GM21786 (cell line): ENCODE results near the gene ROR2.
"Not testable (repeated sequence)": the region's sequence is repeated elsewhere in the genome, so short reads cannot be mapped to it uniquely, and the experiment has no call there.

Source experiments
- ATAC-seq: cut with Tn5 transposase; IDR thresholded peaks from one replicate; pipeline ENCODE4 v1.9.1; 2021; ENCODE audit not compliant: unreplicated experiment

ROR2 gene

DNA sequence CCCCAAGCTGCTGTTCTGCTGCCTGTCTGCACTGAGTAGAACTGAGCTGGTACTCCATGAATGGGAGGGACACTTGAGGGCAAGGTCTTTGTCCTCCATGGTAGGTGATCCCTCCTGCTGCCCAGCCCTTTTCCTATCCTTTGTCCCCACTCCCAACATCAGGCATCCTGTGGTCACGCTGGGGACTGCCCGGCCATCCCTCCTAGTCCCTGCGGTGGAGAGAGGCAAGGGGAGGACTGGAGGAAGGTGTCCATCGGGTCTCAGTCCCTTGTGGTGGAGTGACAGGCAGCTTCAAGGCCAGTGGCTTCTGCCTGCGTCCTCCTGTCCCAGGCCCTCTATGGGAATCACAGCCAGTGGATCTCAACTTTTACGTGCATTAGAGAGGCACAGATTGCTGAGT is 25.9 kb downstream of the ROR2 start:
- no peak for ATAC-seq

DNA sequence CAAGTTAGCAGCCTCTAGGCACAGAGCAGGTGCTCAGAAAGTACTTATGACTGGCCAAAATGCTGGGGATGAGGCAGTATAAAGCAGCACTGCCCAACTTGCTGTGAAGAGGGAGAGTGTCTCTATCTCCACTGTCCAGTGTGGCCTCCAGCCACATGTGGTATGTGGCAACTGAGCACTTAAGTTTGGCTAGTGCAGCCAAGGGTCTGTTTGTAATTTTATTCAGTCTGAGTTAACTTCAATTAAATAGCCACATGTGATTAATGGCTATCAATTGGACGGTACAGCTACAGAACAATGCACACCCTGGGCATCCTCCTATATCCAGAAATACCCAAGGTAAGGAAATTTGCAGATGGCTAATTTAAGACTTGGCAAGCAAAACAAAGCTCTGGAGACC is 26.9 kb downstream of the ROR2 start:
- no peak for ATAC-seq

DNA sequence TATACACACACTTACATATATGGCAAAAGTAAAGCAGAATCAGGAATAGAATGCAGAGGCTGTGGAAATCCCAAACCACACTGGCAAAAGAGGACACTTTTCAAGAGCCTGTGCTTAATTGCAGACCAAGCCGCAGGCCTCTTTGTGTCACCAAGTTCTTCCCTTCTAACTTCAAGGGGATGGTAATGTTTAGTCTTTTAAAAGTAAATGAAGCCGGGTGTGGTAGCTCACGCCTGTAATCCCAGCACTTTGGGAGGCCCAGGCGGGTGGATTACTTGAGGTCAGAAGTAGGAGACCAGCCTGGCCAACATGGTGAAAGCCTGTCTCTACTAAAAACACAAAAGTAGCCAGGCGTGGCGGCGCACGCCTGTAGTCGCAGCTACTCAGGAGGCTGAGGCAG is 28.7 kb downstream of the ROR2 start:
- no peak for ATAC-seq

DNA sequence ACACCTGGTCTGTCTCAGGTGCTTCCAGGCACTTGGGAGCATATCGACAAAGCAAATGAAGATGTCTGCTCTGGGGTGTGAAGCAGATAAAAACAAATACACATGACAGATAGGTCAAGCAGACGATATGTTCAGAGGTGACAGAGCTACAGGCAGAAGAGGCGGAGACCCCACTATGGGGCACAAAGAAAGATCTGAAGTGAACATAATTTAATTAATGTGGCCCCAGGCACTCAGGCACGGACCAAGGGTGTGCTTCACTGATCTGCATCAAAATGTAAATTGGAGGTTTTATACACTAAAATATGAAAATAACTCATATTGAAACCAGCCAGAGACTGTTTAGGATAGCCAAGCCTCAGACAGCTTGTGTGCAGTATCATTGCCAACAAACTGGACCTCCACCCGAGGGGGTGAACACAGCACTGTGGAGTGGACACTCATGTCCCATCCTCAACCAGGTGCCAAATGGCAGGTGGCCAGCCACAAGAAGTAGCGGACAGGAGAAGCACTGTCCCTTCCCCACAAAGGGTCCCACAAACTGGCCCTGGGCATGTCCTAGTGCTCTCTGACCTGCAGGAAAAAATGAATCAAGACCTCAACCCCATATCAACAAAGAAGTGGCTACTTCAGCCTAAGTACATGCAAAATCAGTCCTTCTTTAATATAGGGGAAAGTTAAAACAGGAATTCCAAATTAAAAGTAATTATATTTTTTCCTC is 29.2 kb downstream of the ROR2 start:
- ATAC-seq = no peak

DNA sequence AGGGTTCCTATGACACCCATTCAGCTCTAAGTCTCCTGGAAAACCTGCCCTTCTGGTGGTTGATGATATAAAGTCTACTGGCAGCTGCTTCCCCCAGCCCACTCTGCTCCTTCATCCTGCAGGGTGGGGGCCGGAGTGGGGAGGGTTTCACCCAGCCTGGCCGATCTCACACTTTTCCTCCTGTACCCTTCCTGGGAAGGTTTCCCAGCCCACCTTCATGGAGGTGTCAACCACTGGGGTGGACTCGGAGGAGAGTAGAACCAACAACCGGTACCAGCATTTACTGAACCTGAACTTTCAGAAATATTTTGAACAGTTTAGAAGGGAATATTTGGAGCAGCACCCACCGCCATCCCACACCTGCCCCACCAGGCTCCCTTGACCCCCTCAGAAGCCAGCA is 30.4 kb downstream of the ROR2 start:
- ATAC-seq = no peak

DNA sequence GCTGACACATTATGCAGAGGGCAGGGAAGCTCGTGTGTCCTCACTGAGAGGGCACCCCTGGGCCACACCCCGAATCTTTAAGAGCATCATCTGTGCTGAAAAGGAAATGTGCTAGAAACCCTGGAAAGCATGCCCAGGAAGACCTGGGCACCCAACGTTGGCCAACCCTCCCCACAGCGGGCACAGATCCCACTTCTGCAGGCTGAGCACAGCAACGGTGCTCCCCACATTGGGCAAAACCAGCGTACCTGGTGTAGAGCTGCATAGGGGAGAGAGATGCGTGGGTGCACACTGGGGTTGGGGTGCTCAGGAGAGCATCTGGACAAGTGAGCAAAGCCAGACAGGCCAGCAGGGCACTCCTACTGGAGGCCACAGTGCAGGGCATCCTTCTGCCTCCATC is 32.6 kb downstream of the ROR2 start:
- ATAC-seq = no peak

DNA sequence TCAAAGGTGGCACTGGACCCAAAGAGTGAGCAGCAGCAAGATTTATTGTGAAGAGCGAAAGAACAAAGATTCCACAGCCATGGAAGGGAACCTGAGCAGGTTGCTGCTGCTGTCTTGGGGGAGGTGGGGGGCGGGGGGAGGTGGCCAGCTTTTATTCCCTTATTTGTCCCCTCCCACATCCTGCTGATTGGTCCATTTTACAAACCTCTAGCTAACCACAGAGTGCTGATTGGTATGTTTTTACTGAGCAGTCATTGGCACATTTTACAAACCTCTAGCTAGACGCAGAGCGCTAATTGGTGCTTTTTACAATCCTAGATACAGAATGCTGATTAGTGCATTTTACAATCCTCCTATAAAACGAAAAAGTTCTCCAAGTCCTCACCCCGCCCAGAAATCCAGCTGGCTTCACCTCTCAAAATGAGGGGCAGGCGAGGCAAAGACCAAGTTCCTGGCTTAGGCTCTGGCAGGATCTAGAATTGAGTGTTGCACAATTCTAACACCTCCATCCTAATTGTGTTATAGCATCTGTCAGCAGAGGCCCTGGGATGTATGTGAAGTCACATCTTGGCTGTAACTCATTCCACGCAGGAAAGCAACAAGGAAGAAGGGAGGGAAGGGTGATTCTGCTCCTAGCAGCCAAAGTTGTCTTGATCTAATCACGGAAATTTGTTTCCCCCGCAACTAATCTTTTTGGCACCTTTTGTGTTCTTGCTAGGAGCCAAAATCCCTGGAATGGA is 34.3 kb downstream of the ROR2 start:
- no peak for ATAC-seq

DNA sequence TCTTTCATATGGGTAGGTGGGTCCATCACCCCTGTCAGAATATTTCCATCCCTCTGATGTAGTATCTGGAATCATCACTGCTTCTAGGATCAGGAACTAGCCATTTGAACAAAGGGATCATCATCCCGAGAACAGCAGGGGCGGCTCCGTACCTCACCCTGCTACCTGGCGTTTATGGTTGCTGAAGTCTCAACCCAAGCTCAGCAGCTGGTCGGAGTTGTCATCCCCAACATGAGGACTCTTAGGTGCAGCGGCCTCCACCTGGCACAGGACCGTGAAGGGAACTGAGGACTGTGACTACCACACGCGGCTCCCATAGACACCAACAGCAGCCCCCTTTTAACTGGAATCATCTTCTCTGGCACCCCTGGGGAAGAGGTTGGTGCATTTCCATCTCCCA is 35.1 kb downstream of the ROR2 start:
- no peak for ATAC-seq

DNA sequence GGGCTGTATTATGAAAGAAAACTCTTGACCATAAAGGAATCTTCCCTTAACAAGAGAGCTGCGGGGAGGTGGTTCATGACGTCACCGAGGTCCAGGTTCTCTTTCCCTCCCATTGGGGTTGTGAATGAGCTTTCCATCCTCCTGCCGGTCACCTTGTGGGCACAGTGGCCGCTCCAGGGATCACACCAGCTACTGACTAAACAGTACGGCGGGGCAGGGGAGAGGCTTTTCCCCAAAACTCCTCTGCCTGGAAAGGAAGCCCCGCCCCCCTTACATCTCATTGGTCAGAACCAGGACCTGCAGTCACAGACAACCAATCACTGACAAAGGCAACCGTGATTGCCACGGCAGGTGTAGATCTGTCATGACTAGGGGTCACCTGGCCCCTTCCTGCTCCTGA is 35.6 kb downstream of the ROR2 start:
- no peak for ATAC-seq

DNA sequence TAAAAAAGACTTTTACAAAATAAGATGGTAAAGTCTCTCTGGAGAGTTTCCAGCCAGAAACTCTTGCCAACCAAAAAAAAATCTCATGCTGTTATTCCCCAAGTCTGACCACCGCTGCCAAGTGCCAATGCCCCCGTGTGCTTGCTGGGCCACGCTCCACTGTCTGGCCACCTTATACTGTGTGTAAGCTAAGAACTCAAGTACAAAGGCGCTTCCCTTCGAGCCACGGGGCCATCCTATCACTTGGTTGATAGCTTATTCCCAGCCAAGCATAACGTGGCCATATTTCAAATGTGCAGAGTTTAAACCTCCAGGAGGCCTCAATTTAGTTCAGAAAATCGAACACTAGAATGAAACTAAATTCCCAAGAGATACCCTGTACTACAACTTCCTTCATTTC is 36.0 kb downstream of the ROR2 start:
- no peak for ATAC-seq

DNA sequence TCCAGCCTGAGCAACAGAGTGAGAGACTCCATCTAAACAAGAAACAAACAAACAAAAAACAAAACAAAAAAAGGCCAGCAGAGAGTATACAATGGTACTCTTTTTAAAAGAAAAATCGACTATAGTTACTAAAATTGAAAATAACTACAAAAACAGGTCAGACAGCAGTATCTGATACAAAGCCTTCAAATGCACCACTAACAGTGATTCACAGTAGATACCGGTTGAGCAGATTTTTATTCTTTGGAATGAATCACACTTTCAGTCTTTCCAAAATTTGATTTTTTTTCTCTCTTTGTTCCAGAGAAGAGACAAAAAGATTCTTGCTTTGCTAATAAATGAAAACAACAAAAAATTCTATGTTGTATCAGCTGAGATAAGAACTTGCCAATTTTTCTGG is 36.9 kb downstream of the ROR2 start:
- ATAC-seq = no peak

DNA sequence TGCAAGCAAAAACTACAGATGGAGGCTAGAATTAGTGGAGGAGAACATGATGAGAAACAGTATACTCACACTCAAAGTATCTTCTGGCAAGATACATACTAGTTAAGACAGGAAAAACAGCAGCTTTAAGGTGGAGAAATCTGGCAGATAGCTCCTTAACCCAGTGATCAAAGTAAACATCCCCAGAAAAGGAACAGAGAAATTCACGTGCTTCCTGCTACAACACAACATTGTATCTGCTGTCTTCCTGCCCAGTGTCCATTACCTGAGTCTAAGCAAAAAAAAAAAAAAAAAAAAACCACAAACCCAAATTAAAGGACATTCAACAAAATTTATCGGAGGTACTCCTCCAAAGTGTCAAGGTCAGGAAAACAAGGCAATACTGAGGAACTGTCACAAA is 38.4 kb downstream of the ROR2 start:
- no peak for ATAC-seq

DNA sequence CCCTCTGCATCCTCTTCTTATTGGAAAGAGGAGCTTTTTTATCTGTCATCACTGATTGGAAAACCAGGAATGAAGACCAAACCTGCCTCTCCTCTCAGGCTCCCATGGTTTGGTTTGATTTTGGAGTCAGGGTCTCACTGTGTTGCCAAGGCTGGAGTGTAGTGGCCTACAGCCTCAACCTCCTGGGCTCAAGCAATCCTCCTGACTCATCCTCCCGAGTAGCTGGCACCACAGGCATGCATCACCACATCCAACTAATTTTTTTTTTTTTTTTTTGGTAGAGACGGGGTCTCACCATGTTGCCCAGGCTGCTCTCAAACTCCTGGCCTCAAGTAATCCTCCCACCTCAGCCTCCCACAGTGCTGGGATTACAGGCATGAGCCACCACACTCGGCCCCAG is 40.8 kb downstream of the ROR2 start:
- not testable (repeated sequence) for ATAC-seq

DNA sequence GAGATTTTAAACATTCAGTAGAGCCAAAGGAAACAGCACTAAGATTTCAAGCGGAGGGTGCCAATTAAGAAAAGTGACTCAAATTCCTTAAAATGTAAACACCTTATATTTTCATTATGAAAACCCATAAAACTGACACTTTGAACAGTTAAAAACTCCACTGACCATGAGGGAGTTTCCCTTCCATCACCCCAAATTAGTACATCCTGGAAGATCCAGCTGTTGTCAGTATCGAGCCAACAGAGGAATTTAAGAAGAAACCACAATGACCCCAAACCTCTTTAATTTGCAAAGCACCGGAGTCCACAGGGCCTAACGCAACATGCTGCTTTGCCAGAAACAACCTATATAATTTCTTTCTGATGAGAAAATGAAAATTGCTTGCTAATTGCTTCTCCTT is 41.3 kb downstream of the ROR2 start:
- ATAC-seq = no peak

DNA sequence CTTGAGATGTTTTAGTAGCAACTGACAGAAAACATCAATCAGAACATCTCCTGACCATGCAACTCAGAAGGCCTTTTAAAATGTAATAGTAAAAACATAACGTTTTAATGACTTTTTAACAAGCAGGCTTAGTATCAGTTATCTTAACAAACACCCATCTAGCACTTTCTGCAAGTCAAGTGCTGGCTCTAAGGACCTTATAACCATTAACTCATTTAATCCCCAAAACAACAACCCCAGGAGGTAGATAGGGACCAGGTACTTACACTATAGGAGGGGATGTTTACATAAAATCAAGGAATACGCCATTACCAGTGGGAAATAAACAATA is 41.8 kb downstream of the ROR2 start:
- ATAC-seq = no peak

DNA sequence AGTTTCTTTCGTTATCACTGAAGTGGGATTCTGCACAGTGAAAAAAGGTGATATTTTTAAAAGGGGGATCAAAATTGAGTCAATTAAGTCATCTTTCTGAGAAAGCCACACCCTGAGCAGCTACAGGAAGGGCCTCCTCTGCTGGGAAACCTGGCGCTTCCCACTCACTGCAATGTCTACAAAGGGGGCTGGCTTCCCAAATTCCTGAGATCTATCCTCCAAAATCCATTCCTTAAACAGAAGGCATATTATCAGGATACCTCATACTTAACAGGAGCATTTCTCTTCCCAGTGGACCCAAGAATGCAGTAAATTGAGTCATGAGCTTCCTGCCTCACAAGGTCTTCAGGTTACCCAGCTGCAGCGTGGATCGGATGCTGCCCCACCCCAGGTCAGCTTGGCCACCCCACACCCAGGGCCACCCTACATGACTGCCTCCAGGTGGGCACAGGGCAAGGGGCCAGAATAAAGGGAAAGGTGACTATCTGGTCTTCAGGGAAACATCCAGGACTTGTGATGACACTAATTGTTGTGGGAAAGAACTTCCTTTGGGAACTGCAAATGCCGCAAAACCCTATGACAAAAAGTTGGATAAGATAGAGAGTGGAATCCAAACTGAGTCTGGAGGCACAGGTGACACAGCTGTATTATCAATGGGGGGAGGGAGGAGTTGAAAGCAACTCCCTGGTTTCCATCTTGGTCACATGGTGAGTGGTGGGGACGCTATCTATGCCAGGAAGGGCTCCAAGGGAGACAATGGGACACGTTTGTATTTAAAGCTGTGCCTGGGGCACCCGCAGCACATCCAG is 42.3 kb downstream of the ROR2 start:
- ATAC-seq = no peak

DNA sequence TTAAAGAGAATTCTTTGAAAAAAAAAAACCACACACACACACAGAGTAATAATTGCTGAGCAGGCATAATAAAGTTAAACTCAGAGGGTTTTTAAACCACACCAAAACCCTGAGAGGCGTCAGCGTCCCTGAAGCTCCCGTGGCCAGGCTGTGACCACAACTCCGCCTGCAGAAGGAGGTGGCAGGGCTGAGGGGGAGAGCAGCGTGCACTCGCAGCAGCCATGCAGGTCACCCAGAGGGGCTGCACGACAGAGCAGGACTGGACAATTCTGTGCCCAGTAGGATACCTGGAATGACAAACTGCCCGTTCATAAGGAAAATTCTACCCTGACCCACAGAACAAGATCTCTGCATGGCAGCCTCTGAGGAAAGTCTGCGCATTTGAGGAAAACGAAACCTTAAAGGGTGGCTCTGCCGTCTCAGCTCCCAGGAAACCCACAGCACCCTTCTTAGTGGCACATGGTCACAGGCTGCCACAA is 44.0 kb downstream of the ROR2 start:
- peak; percentile 64 for ATAC-seq

DNA sequence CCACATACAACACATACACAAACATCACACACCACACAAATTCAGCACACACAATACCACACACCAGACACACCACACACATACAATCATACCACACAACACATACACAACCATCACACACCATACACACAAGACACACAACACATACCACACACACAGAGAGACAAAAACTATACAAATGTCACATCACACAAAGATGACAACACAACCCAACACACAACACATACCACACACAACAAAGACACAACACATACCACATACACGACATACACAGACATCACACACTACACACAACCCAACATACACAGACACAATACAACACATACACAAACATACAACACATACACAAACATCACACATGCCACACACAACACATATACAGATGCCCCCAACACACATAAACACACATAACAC is 44.8 kb downstream of the ROR2 start:
- no peak for ATAC-seq

DNA sequence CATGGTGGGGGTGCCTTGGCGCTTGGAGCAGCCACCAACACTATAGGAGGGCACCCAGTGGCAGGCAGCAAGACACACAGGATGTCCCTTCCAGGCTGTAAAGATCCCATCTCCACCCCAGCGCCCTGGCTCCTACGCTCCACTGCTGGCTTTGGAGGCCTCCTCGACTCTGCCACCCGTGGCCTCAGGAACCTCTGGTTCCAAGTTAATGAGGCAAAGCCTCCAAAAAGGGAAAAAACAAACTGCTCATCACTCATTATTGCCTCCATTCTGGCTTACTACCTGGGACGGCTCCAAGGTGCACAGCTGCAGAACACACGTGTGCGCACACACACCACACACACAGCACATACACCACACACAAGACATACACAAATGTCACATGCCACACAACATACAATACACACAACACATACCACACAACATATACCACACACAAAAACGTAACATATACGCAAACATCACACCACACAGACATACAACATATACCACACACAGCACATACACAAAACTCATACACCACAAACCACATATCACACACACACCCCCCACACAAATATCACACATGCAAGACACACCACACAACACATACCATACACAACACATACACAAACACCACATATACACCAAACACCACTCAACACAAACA is 45.3 kb downstream of the ROR2 start:
- no peak for ATAC-seq

DNA sequence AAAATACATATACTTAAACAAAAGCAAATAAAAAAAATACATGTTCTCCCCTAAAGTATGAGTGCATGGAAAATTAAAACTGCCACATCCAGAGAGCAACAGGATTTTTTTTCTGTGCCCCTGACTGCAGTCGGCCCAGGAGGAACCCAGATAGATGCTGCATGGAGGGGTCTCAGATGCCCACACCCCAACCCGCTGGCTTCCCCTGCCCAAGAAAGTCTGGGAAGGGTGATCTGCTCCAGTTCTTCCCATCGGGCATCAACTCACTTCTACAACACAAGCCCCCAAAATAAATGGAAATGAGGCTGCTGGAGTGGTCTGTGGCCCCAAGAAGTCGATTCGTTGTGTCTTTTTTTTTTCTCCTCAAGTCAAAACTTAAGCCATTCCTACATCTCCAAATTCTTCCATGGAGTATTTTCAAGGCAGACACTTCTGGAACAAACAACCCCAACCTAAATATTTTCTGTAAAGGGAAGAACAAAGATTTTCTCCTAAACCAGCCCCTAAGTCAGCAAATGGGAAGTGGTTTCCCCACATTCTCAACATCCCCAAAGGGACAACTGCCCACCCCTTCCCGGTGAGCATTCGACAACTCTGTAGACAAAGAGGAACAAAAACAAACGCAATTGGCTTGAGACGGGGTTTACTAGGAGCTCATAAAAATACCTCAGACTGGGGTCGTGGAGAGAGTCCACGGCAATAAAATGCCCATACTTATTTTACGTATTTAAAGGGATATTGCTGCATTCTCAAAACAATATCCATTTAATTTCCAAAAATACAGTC is 46.7 kb downstream of the ROR2 start:
- no peak for ATAC-seq
